ENCODE results near the gene IBTK.

GRCh38 chr6:82268301-82268846 lies 20.8 kb upstream of the IBTK start:
- TF ChIP-seq CTCF (IDR thresholded peaks at IDR 0.05) (no peak), CHD2 (IDR thresholded peaks at IDR 0.05; ENCODE audit: low read length, partially characterized antibody) (no peak), MAX (IDR thresholded peaks at IDR 0.05) (no peak), EHMT2 (IDR thresholded peaks at IDR 0.05; ENCODE audit: low read depth) (no peak), KDM5A (IDR thresholded peaks at IDR 0.05) (no peak), ELK1 (IDR thresholded peaks at IDR 0.05; ENCODE audit: low read depth, low read length) (no peak), SREBF2 (IDR thresholded peaks at IDR 0.05) (no peak), POLR2A (IDR thresholded peaks at IDR 0.05; ENCODE audit: low read length) (no peak), CHD4 (IDR thresholded peaks at IDR 0.05; ENCODE audit: borderline replicate concordance) (no peak), CBX8 (IDR thresholded peaks at IDR 0.05) (no peak), BCL3 (IDR thresholded peaks at IDR 0.05) (no peak), EP300 (IDR thresholded peaks at IDR 0.05) (no peak), RAD21 (conservative IDR thresholded peaks at IDR 0.05 in 1 of 2, IDR thresholded peaks at IDR 0.05 in 1 of 2) (no peak), POLR2AphosphoS2 (conservative IDR thresholded peaks at IDR 0.05; ENCODE audit: low read length) (no peak)
